ENCODE results near the gene WDR90.

- TF ChIP-seq CTCF (IDR thresholded peaks at IDR 0.05) (no peak), POLR2A (IDR thresholded peaks at IDR 0.05) (no peak)
Measured at GRCh38 chr16:710500-711075, 61.4 kb downstream of the WDR90 start.
